Ovary (tissue), 3 donors: ENCODE data around the gene CRB1.

Experiments
- CTCF ChIP-seq, 3 donors: fragments of 450-650 bp in 2 of 3; fragments of 200-600 bp in 1 of 3; IDR thresholded peaks; one replicate each; pipeline versions ENCODE4 v1.5.1 to v1.8.0; 2016 to 2022; ENCODE audit warnings: antibody characterized with exemption in 3 of 3, mild to moderate bottlenecking in 1 of 3
- EP300 ChIP-seq: sonication (generic); formaldehyde crosslinking; IDR thresholded peaks from one replicate; pipeline ENCODE4 v1.6.1; 2017; ENCODE audit warnings: antibody characterized with exemption
- donor health status: DM: no; HTN: no; CAD: no.

- TF ChIP-seq CTCF (IDR thresholded peaks at IDR 0.05) (no peak), EP300 (no peak)
Measured at GRCh38 chr1:197466813-197467212, 198.8 kb downstream of the CRB1 start.
